SJSA1 (cell line): ENCODE results near the gene TYW1B. TPM values are rescaled to one million over a fixed set of nuclear protein-coding genes. Genes with fewer than 3 reads are reported as not detected.
A peak's percentile ranks its signal among the peaks of the same experiment; 100 is the strongest.
"Not testable (repeated sequence)": the region's sequence is repeated elsewhere in the genome, so short reads cannot be mapped to it uniquely, and the experiment has no call there.

Experiments
- DNase-seq, 2 experiments: peaks; one replicate each; pipeline ENCODE4 v3.0.0-alpha.2; 2015 to 2020; ENCODE audit warnings: low spot score in 2 of 2, low read depth in 1 of 2
- H3K27ac ChIP-seq: fragments of 250-450 bp; sonication (Bioruptor Pico); 2 replicates; pipeline ENCODE4 v1.5.1; 2020; ENCODE audit warnings: mild to moderate bottlenecking, moderate library complexity
- H3K27me3 ChIP-seq: fragments of 250-450 bp; sonication (Bioruptor Pico); replicated peaks from 2 replicates; pipeline ENCODE4 v1.5.1; 2020; ENCODE audit warnings: mild to moderate bottlenecking, moderate library complexity
- H3K36me3 ChIP-seq: fragments of 250-450 bp; sonication (Bioruptor Pico); 2 replicates; pipeline ENCODE4 v1.5.1; 2020; ENCODE audit warnings: mild to moderate bottlenecking
- H3K4me1 ChIP-seq: fragments of 250-450 bp; sonication (Bioruptor Pico); replicated peaks from 2 replicates; pipeline ENCODE4 v1.6.1; 2021; ENCODE audit warnings: mild to moderate bottlenecking
- H3K4me3 ChIP-seq: fragments of 250-450 bp; sonication (Bioruptor Pico); 2 replicates; pipeline ENCODE4 v1.5.1; 2020; ENCODE audit warnings: mild to moderate bottlenecking
- H3K9me3 ChIP-seq: fragments of 250-450 bp; sonication (Bioruptor Pico); replicated peaks from 2 replicates; pipeline ENCODE4 v1.5.1; 2020; ENCODE audit warnings: mild to moderate bottlenecking
- total RNA-seq: library from RNA; depleted of rRNA; stranded (reverse); fragments of >200 nt; shearing (Covaris generic); gene quantifications from 2 replicates; pipeline ENCODE4 v1.2.3, GENCODE V29; 2014

TYW1B gene
- total RNA-seq, 1 experiment from 2014 or later: 4.5 TPM

DNA sequence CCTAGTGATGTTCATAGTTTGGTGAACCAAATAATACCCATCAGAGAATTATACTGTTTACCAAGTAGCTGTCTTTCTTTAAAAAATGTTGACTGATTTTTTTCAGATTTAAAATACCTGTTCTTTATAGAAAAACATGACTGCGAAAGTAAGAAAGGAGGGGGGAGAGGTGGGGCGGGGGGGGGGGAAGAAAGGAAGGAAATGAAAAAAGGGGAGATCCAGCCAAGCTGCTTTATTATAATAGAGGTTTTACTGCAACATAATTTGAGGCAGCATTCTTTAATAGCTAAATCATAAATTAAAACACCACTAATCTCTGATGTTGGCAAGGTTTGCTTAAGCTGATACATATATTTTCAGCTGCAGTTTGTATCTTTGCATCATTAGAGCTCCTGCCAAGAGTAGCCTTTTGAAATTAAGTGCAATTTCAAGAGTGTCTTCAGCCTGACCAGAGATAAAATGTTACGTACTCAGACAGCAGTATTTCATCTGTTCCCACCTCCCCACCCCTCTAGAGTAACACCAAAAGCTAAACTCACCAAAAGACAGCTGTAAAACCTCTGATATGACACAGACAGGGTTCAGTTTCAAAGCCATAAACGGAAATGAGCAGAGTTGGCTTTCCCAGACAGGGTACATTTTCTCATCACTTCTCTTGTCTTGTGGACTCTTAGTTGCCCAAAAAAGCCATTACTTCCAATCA is 202.1 kb downstream of the TYW1B start:
- DNase-seq, H3K36me3 ChIP-seq, H3K27ac ChIP-seq, H3K27me3 ChIP-seq, H3K4me3 ChIP-seq, H3K9me3 ChIP-seq, H3K4me1 ChIP-seq: not testable (repeated sequence)

DNA sequence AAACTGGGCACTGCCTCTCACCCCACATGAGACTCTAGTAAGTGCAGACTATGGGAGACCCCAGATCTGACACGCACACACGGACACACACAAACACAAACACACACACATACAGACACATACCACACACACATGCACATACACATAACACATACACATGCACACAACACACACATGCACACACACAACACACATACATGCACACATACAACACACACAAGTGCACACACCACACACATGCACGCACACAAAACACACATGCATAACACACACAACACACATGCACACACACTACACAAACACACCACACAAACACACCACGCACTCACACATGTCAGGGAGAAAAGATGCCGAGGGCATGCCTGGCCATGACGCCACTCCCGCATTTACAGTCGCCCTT is 205.5 kb downstream of the TYW1B start:
- Histone ChIP-seq H3K36me3 (no peaks in the 10 kb centered on the region), H3K4me3 (no peak overlapping the region)
- DNase-seq: no peak

GRCh38 chr7:72621761-72622187 is 206.2 kb downstream of the TYW1B start:
- DNase-seq, H3K27me3 ChIP-seq, H3K4me3 ChIP-seq, H3K9me3 ChIP-seq, H3K36me3 ChIP-seq, H3K4me1 ChIP-seq, H3K27ac ChIP-seq: not testable (repeated sequence)

More for the DNA sequence above, 205.5 kb downstream of the TYW1B start:
- no peaks in the 10 kb centered on the region for H3K9me3 ChIP-seq
- no peak overlapping the region for H3K27ac ChIP-seq
- H3K4me1 ChIP-seq: no peaks in the 10 kb centered on the region
- no peaks in the 10 kb centered on the region for H3K27me3 ChIP-seq

GRCh38 chr7:72620923-72621322 is 207.1 kb downstream of the TYW1B start:
- H3K9me3 ChIP-seq, H3K4me1 ChIP-seq, H3K27me3 ChIP-seq, DNase-seq, H3K36me3 ChIP-seq, H3K27ac ChIP-seq, H3K4me3 ChIP-seq: not testable (repeated sequence)

DNA sequence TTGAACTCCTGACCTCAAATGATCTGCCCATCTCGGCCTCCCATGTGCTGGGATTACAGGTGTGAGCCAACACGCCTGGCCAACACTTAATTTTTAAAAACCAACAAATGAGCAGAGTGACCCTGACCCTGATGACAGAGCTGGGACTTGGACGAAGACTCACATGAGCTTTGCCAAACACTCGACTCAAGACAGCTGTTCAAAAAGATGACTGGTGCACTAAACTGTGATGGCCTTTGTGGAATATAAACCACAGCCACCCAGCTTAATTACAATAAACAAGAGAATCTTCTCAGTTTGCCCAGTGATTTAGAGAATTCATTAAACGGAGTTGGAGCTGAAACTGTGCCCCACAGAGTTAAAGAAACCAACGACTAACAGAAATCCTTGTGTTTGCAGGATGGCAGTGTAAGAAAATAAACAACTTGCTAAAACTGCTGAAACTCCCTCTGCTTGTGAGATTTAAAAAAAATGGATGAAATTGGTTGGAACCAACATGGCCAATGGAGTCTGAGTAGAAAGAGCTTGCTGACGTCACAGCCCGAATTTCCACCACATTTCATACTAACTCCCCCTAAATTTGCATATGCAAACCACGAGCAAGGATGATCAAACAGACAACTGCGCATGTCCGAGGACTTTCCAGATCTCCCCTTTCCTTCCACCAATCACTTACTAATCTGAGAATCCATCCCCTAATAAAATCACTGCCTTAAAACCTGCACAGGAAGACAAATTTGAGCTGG is 209.4 kb downstream of the TYW1B start:
- not testable (repeated sequence) for H3K36me3 ChIP-seq, H3K27ac ChIP-seq, H3K4me3 ChIP-seq, H3K4me1 ChIP-seq, H3K27me3 ChIP-seq, H3K9me3 ChIP-seq
- DNase-seq: peak in 1 of 2 experiments; percentile 7

DNA sequence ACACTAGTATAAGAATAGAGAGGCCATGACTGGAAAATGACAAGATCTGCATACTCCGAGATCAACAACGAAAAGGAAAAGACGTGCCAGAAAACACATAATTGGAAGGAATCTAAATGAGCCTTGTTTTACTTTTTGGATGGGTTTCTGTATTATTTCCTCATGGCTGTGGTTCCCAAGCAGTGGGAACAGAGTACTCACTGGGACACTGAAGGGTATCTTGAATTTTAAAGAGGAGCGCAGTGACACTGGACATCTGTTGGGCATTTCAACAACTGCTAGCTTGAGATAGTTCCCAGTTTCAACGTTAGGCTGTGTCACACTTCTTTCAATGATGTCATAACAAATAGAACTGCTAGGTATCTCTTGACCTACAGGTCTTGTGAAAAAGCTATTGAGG is 218.2 kb downstream of the TYW1B start:
- H3K9me3 ChIP-seq, H3K36me3 ChIP-seq, DNase-seq, H3K27ac ChIP-seq, H3K4me3 ChIP-seq, H3K4me1 ChIP-seq, H3K27me3 ChIP-seq: not testable (repeated sequence)

GRCh38 chr7:72607988-72608387 is 220.0 kb downstream of the TYW1B start:
- not testable (repeated sequence) for H3K27me3 ChIP-seq, H3K27ac ChIP-seq, H3K36me3 ChIP-seq, H3K4me3 ChIP-seq, H3K9me3 ChIP-seq, DNase-seq, H3K4me1 ChIP-seq

GRCh38 chr7:72605863-72606431 is 222.1 kb downstream of the TYW1B start:
- not testable (repeated sequence) for H3K9me3 ChIP-seq, H3K4me3 ChIP-seq, H3K36me3 ChIP-seq, H3K27ac ChIP-seq, DNase-seq, H3K27me3 ChIP-seq, H3K4me1 ChIP-seq

DNA sequence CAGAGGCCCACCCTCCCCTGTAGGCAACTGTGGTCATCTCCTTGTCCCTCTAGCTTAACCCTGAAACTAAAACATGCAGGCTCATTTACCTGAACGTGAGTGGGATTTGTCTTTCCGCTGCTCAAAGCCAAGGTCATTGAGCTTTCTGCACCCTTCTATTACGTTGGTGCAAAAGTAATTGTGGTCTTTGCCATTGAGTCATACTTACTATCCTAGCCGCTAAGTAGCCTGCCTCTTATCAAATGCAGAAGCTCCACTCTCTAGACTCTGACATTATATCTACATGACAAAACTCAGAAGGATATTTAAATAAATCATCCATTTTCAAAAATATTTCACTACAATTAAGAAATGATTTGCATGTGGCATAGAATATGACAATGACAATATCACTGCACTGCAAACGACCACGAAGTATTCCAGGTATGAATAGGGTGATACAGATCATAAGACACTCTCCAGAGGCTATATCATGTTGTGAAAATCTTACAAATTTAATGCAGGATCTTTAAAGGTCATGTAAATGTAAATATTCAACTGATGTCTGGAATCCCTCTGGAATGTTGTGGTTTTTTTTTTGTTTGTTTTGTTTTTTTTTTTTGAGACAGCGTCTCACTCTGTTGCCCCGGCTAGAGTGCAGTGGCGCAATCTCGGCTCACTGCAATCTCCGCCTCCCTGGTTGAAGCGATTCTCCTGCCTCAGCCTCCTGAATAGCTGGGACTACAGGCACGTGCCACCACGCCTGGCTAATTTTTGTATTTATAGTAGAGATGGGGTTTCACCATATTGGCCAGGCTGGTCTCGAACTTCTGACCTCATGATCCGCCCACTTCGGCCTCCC is 223.0 kb downstream of the TYW1B start:
- H3K4me1 ChIP-seq, H3K4me3 ChIP-seq, H3K36me3 ChIP-seq, H3K27me3 ChIP-seq, H3K9me3 ChIP-seq, H3K27ac ChIP-seq: not testable (repeated sequence)
- peak in 1 of 2 experiments; percentile 35 for DNase-seq

DNA sequence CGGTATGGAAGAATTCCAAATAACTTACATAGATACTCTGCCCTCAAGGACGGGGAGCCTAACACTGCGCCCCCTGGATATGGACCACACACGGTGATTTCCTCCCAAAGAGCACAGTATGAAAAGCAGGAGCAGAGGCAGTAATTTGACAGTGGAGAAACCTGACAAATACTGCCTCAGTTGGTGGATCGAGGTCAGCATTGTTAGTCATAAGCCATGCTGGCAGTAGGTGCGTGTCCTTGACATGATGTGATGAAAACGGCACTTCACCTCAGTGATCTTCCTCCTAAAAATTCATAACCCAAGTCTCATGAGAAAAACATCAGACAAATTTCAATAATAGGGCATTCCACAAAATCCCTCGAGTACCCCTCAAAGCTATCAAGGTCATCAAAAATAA is 224.5 kb downstream of the TYW1B start:
- DNase-seq, H3K27ac ChIP-seq, H3K27me3 ChIP-seq: not testable (repeated sequence)

GRCh38 chr7:72603073-72603472 is 224.9 kb downstream of the TYW1B start:
- Histone ChIP-seq H3K27ac (no peak overlapping the region), H3K36me3 (no peaks in the 10 kb centered on the region), H3K9me3 (no peaks in the 10 kb centered on the region), H3K4me3 (no peak overlapping the region), H3K27me3 (no peaks in the 10 kb centered on the region), H3K4me1 (peaks cover 6% of the 10 kb centered on the region; the same call in 1 of the 2 replicates)
- no peak for DNase-seq

More for the DNA sequence above, 224.5 kb downstream of the TYW1B start:
- not testable (repeated sequence) for H3K4me1 ChIP-seq, H3K36me3 ChIP-seq, H3K9me3 ChIP-seq, H3K4me3 ChIP-seq

DNA sequence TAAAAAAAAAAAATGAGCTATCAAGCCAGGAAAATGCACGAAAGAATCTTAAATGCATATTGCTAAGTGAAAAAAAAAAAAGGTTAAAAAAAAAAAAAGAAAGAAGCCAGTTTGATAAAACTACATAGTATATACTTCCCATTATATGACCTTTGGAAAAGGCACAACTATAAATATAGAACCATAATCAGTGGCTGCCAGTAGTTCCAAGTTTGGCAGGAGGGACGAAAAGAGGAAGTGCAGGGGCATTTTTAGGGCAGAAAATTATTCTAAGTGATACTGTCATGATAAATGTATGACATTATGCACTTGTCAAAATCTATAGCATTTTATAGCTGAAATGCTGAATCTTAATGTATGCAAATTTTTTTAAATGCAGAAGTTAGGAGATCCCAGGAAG is 226.3 kb downstream of the TYW1B start:
- H3K36me3 ChIP-seq, H3K27me3 ChIP-seq, H3K4me1 ChIP-seq, H3K9me3 ChIP-seq, H3K4me3 ChIP-seq, DNase-seq, H3K27ac ChIP-seq: not testable (repeated sequence)

- H3K36me3 ChIP-seq, H3K4me1 ChIP-seq, H3K4me3 ChIP-seq, DNase-seq, H3K9me3 ChIP-seq, H3K27me3 ChIP-seq, H3K27ac ChIP-seq: not testable (repeated sequence)
Measured at GRCh38 chr7:72590023-72590422, 238.0 kb downstream of the TYW1B start.

DNA sequence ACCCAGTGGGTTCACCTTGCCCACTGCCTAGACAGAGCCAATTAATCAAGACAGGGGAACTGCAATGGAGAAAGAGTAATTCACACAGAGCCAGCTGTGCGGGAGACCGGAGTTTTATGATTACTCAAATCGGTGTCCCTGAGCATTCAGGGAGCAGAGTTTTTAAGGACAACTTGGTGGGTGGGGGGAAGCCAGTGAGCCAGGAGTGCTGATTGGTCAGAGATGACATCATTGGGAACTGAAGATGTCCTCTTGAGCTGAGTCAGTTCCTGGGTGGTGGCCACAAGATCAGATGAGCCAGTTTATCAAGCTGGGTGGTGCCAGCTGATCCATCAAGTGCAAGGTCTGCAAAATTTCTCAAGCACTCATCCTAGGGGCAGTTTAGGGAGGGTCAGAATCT is 240.7 kb downstream of the TYW1B start:
- not testable (repeated sequence) for H3K9me3 ChIP-seq, H3K27ac ChIP-seq, H3K27me3 ChIP-seq, H3K36me3 ChIP-seq, H3K4me1 ChIP-seq, DNase-seq, H3K4me3 ChIP-seq
